Left lung (tissue), 10 donors: Measurements from ENCODE around the gene SUOX. TPM values are rescaled to one million over a fixed set of nuclear protein-coding genes. Genes with fewer than 3 reads are reported as not detected.
"Not testable (repeated sequence)": the region's sequence is repeated elsewhere in the genome, so short reads cannot be mapped to it uniquely, and the experiment has no call there.

ENCODE experiments used
- ATAC-seq: fragments of 200-7000 bp; cut with Tn5 transposase; one replicate; pipeline ENCODE4 v1.9.1; 2020; ENCODE audit warnings: moderate library complexity
- DNase-seq, 4 donors: peaks; one replicate each; pipeline ENCODE4 v3.0.0-alpha.2; 2013 to 2020
- H3K27ac ChIP-seq, 2 donors: fragments of 200-600 bp; sonication (generic) in 1 of 2; one replicate each; pipeline versions ENCODE4 v1.5.0 to v1.8.0; 2020 to 2021
- H3K27me3 ChIP-seq, 2 donors: fragments of 200-600 bp; sonication (generic) in 1 of 2; one replicate each; pipeline versions ENCODE4 v1.5.0 to v1.8.0; 2020 to 2021
- H3K36me3 ChIP-seq, 2 donors: fragments of 200-600 bp; sonication (generic) in 1 of 2; one replicate each; pipeline versions ENCODE4 v1.5.0 to v1.8.0; 2020 to 2021
- H3K4me1 ChIP-seq, 2 donors: fragments of 200-600 bp; one replicate each; pipeline ENCODE4 v1.8.0; 2021
- H3K4me3 ChIP-seq, 2 donors: fragments of 200-600 bp; sonication (generic) in 1 of 2; one replicate each; pipeline versions ENCODE4 v1.5.0 to v1.8.0; 2020 to 2021; ENCODE audit warnings: mild to moderate bottlenecking in 1 of 2
- H3K9me3 ChIP-seq, 2 donors: fragments of 200-600 bp; sonication (generic) in 1 of 2; one replicate each; pipeline versions ENCODE4 v1.5.0 to v1.8.0; 2020 to 2021
- intact Hi-C, 2 donors: fragments of 100-400 bp; cut with DNase I; formaldehyde crosslinking; loops; one replicate each; pipeline versions ENCODE4 v1.11.2 to v1.14.2; 2022
- polyA plus RNA-seq, 6 donors: library from polyadenylated mRNA; unstranded; fragments of 120-200 nt; gene quantifications; one replicate each; pipeline ENCODE4 v1.2.1, GENCODE V29; 2013; ENCODE audit not compliant: insufficient read length in 6 of 6
- total RNA-seq, 2 donors: library from RNA; stranded (reverse); fragmentation: NEBNext Ultra II Directional; extraction: Animal tissue kit (Norgen Biotek cat#: 25700); gene quantifications; one replicate each; pipeline ENCODE4 v1.2.1, GENCODE V29; 2021
- TF ChIP-seq, protein P1 (sequence below), 2 donors: fragments of 200-600 bp; sonication (generic) in 1 of 2; IDR thresholded peaks; one replicate each; pipeline versions ENCODE4 v1.5.0 to v1.8.0; 2021; ENCODE audit warnings: antibody characterized with exemption in 2 of 2
- donor health status: DM: no; HTN: yes; CAD: no.
- donor health status: DM: no; HTN: no; CAD: no.

The SUOX gene
- total and polyA plus RNA-seq, 8 donors = 26.1 to 49.6 (median 41.2) TPM

DNA sequence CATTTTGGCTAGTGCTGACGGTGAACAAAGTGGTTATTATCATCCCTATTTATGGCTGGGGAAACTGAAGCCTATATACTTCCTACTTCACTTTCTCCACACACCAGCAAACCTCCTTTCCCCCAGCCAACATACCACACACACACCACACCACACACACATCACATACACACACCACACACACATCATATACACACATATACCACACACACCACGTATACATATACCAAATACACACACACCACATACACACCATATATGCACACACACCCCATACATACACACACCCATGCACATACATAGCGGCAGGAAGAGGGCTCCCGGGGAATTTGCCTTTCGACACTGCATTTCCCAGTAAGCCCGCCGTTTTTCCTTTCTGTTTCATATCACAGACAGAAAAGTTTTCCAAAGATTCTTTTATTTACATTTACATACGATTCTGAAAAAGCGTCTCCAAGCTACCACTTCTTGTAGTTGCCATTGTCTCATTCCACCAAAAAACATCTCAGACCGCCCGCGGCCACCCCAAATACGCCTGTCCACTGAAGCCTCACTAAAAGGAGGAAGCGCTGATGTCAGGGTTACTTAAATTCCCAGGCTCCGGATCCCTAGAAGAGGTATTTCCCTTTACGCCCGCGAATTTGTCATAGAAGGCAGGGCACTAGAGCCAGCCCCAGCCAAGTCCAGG, 24.0 kb upstream of the SUOX start:
- intact Hi-C loops = no loop called here
- peak in 3 of 4 donors; percentile 44 to 95 (median 45) for DNase-seq
- H3K9me3 ChIP-seq = no peaks in the 10 kb centered on the region

DNA sequence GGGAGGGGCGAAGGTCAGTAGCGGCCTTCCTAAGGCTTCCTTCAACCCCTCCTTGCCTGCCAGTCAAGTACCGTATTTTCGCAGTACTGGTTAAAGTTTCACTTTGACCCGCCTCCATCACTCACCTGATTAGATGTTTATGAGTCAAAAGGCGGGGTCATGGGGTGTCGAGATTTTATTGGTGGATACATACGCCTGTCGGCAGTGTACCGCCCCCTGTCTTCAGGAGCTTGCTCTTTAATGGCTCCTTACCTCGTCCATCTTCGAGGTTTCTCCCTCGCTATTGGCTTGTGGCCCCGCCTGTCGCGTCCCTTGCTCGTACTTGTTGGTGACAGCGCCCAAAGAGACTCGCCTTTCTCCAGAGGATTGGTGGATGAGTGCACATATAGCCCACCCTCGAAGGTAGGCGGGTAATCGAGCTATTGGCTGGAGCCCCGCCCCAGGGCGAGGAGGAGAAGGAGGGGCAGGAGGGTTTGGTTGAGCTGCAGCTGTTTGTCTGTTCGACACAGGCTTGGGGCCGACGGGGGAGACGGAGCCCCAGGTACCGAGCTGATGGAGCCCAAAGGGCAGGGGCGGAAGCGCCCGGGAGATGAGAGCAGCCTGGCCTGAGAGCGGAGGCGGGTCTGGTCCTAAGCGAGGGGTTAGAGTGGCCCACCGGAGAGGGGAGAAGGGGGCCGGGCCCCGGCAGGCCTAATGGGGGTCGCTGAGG, 23.3 kb upstream of the SUOX start, which contains the start of gene RAB5B:
RAB5B (plus strand) TSS at position 480 of the 709 bp plus-strand sequence. CDS start 12,883 bp downstream, outside the sequence.
- peak; percentile 98 to 100 (median 98) for DNase-seq
- TF ChIP-seq, protein P1, sequence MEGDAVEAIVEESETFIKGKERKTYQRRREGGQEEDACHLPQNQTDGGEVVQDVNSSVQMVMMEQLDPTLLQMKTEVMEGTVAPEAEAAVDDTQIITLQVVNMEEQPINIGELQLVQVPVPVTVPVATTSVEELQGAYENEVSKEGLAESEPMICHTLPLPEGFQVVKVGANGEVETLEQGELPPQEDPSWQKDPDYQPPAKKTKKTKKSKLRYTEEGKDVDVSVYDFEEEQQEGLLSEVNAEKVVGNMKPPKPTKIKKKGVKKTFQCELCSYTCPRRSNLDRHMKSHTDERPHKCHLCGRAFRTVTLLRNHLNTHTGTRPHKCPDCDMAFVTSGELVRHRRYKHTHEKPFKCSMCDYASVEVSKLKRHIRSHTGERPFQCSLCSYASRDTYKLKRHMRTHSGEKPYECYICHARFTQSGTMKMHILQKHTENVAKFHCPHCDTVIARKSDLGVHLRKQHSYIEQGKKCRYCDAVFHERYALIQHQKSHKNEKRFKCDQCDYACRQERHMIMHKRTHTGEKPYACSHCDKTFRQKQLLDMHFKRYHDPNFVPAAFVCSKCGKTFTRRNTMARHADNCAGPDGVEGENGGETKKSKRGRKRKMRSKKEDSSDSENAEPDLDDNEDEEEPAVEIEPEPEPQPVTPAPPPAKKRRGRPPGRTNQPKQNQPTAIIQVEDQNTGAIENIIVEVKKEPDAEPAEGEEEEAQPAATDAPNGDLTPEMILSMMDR (IDR thresholded peaks at IDR 0.05) = peak in 1 of 2 donors; percentile 16
- peak; percentile 91 for ATAC-seq
- peaks cover 0 to 8% of the 10 kb centered on the region in 2 donors for H3K36me3 ChIP-seq
- peak within 1 kb of the TSS; percentile 96 to 98 for H3K27ac ChIP-seq
- no peaks in the 10 kb centered on the region for H3K9me3 ChIP-seq
- intact Hi-C loops = no loop called here
- H3K4me1 ChIP-seq = peaks cover 3 to 59% of the 10 kb centered on the region in 2 donors
- no peaks in the 10 kb centered on the region for H3K27me3 ChIP-seq
- H3K4me3 ChIP-seq = peak within 1 kb of the TSS; percentile 94 to 98

More for the DNA sequence above, 24.0 kb upstream of the SUOX start:
- TF ChIP-seq, protein P1 (IDR thresholded peaks at IDR 0.05) = no peak
- peaks cover 0 to 8% of the 10 kb centered on the region in 2 donors for H3K36me3 ChIP-seq
- peak overlapping the region; percentile 42 to 98 for H3K4me3 ChIP-seq
- peaks cover 3 to 57% of the 10 kb centered on the region in 2 donors for H3K4me1 ChIP-seq
- peak overlapping the region; percentile 96 to 98 for H3K27ac ChIP-seq
- H3K27me3 ChIP-seq = no peaks in the 10 kb centered on the region
- peak; percentile 7 for ATAC-seq

DNA sequence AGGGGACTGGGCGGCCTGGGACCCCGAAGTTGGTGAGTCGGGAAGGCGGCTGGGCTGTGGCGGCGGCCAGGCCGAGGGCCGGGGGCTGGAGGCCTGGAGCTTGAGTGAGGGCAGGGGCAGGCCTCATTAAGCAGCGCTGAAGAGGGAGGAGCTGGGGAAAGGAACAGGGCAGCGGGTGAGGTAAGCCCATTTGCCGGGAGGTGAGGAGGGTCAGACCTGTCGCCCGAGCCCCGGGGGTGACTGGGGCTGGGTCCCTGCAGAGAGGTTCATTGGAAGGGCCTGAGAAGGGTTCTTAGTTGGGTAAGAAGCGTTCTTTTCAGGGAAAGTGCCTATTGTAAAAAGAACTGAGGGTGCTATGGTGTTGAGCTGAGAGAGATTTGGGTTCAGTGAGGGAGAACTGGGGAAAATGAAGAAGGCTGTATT, 22.8 kb upstream of the SUOX start:
- intact Hi-C loops = no loop called here
- Histone ChIP-seq H3K36me3 (peaks cover 0 to 8% of the 10 kb centered on the region in 2 donors), H3K27ac (peak overlapping the region; percentile 96 to 97), H3K27me3 (no peaks in the 10 kb centered on the region), H3K9me3 (no peaks in the 10 kb centered on the region), H3K4me3 (peak overlapping the region; percentile 94 to 98), H3K4me1 (peaks cover 3 to 65% of the 10 kb centered on the region in 2 donors)
- peak in 3 of 4 donors; percentile 31 to 74 (median 49) for DNase-seq
- TF ChIP-seq, protein P1 (IDR thresholded peaks at IDR 0.05) = no peak
- peak; percentile 54 for ATAC-seq

DNA sequence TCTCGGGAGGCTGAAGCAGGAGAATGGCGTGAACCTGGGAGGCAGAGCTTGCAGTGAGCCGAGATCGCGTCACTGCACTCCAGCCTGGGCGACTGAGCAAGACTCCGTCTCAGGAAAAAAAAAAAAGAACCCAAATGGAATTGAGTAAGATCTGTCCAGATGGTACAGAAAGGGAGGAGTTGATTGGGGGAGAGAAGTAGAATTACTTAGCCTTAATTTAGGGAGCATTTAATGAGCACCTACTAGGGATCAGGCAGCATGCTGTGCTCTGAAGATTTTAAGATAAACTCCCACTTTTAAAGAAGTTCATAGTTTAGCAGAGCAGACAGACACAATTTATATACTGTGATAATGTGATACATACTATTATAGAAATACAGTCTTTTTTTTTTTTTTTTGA, 18.7 kb upstream of the SUOX start:
- DNase-seq (no peak), ATAC-seq (no peak)
- H3K9me3 ChIP-seq = no peaks in the 10 kb centered on the region
- no peak overlapping the region for H3K4me3 ChIP-seq
- peaks cover 0 to 22% of the 10 kb centered on the region in 2 donors for H3K36me3 ChIP-seq
- peaks cover 5 to 71% of the 10 kb centered on the region in 2 donors for H3K4me1 ChIP-seq
- intact Hi-C loops = no loop called here
- TF ChIP-seq, protein P1 (IDR thresholded peaks at IDR 0.05) = no peak
- peak overlapping the region; percentile 6 to 48 for H3K27ac ChIP-seq
- H3K27me3 ChIP-seq = no peaks in the 10 kb centered on the region

DNA sequence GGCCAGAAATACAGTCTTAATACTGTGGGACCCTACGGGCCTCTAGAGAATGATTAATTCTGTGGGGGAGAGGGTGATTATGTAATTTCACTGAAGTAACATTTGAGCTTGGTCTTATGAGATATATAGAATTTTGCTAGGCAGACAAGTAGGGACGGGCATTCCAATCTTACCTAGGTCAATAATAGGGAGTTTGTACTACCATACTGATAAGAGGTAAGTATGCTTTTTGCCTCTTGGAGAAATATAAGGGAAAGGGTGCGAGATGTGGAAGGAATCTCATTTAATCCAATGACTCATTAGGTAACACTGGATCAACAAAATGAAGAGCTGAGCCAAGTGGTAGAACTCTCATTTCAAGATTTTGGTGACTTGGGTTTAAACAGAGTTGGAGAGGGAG, 18.0 kb upstream of the SUOX start:
- Histone ChIP-seq H3K36me3 (peaks cover 0 to 28% of the 10 kb centered on the region in 2 donors), H3K27me3 (no peaks in the 10 kb centered on the region), H3K4me1 (peaks cover 5 to 77% of the 10 kb centered on the region in 2 donors), H3K9me3 (no peaks in the 10 kb centered on the region), H3K4me3 (no peak overlapping the region), H3K27ac (peak overlapping the region; percentile 6 to 48)
- intact Hi-C loops = no loop called here
- TF ChIP-seq, protein P1 (IDR thresholded peaks at IDR 0.05) = no peak
- DNase-seq (no peak), ATAC-seq (peak; percentile 56)

DNA sequence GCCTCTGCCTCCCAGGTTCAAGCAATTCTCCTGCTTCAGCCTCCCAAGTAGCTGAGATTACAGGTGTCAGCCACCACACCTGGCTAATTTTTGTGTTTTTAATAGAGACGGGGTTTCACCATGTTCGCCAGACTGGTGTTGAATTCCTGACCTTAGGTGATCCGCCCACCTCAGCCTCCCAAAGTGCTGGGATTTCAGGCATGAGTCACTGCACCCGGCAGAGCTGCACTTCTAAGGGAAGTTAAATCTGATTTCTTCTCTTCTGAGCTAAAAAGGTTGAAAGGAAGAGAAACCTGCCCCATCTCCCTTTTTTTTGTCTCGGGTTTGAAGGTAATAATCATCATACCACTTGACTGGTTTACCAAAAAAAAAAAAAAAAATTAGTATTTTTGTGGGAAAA, 15.2 kb upstream of the SUOX start:
- H3K9me3 ChIP-seq, DNase-seq, H3K27me3 ChIP-seq, intact Hi-C loops, H3K4me3 ChIP-seq: not testable (repeated sequence)
- peak; percentile 36 for ATAC-seq
- Histone ChIP-seq H3K36me3 (peaks cover 0 to 57% of the 10 kb centered on the region in 2 donors), H3K27ac (peak overlapping the region; percentile 7 to 64), H3K4me1 (peaks cover 5 to 68% of the 10 kb centered on the region in 2 donors)
